GM19023 (cell line): ENCODE results near the gene TSPAN32.
"Not testable (repeated sequence)": the region's sequence is repeated elsewhere in the genome, so short reads cannot be mapped to it uniquely, and the experiment has no call there.

ENCODE experiments used
- ATAC-seq: cut with Tn5 transposase; IDR thresholded peaks from one replicate; pipeline ENCODE4 v1.9.1; 2021; ENCODE audit warnings: mild to moderate bottlenecking, moderate library complexity; ENCODE audit not compliant: unreplicated experiment

TSPAN32 gene

GRCh38 chr11:2280208-2280607, 21.6 kb upstream of the TSPAN32 start:
- ATAC-seq: no peak

GRCh38 chr11:2286350-2286749, 15.5 kb upstream of the TSPAN32 start:
- not testable (repeated sequence) for ATAC-seq

GRCh38 chr11:2287091-2287490, 14.7 kb upstream of the TSPAN32 start:
- no peak for ATAC-seq

- no peak for ATAC-seq
Observed at GRCh38 chr11:2289350-2289749, 12.5 kb upstream of the TSPAN32 start.

GRCh38 chr11:2289859-2290258, 12.0 kb upstream of the TSPAN32 start:
- ATAC-seq: no peak

- ATAC-seq: no peak
Observed at GRCh38 chr11:2290351-2290841, 11.4 kb upstream of the TSPAN32 start.

- ATAC-seq: no peak
Observed at GRCh38 chr11:2293531-2293971, 8.3 kb upstream of the TSPAN32 start.

GRCh38 chr11:2293984-2294925, 7.6 kb upstream of the TSPAN32 start:
- no peak for ATAC-seq

GRCh38 chr11:2294926-2295290, 6.9 kb upstream of the TSPAN32 start:
- no peak for ATAC-seq

- no peak for ATAC-seq
Observed at GRCh38 chr11:2295971-2296912, 5.6 kb upstream of the TSPAN32 start.

GRCh38 chr11:2296913-2297622, 4.7 kb upstream of the TSPAN32 start:
- ATAC-seq: no peak

GRCh38 chr11:2297623-2298030, 4.2 kb upstream of the TSPAN32 start:
- no peak for ATAC-seq

GRCh38 chr11:2298131-2298794, 3.5 kb upstream of the TSPAN32 start:
- ATAC-seq: no peak

GRCh38 chr11:2298795-2299761, 2.7 kb upstream of the TSPAN32 start:
- no peak for ATAC-seq

GRCh38 chr11:2299773-2300172, 2.0 kb upstream of the TSPAN32 start:
- no peak for ATAC-seq

- ATAC-seq: no peak
Observed at GRCh38 chr11:2300290-2300935, 1.4 kb upstream of the TSPAN32 start.

GRCh38 chr11:2300936-2301630, 730 bp upstream of the TSPAN32 start:
- no peak for ATAC-seq

- ATAC-seq: no peak
Observed at GRCh38 chr11:2302306-2302895, 588 bp downstream of the TSPAN32 start.
